Upper lobe of left lung (tissue), 4 donors: Measurements from ENCODE around the gene TCEAL8.

Source experiments
- CTCF ChIP-seq, 6 experiments: fragments of 450-650 bp in 4 of 6; fragments of 200-600 bp in 2 of 6; sonication (generic) in 2 of 6; IDR thresholded peaks; one replicate each; pipeline ENCODE4 v1.5.1; 2016 to 2019; ENCODE audit warnings: antibody characterized with exemption in 6 of 6
- POLR2A ChIP-seq, 4 donors: fragments of 450-650 bp; IDR thresholded peaks; one replicate each; pipeline ENCODE4 v1.5.1; 2016 to 2017; ENCODE audit warnings: antibody characterized with exemption in 4 of 4, mild to moderate bottlenecking in 2 of 4
- POLR2AphosphoS5 ChIP-seq, 2 donors: sonication (generic); formaldehyde crosslinking; IDR thresholded peaks; one replicate each; pipeline ENCODE4 v1.5.1; 2017; ENCODE audit warnings: antibody characterized with exemption in 2 of 2

- TF ChIP-seq CTCF (IDR thresholded peaks at IDR 0.05): no peak
- TF ChIP-seq POLR2A (IDR thresholded peaks at IDR 0.05): no peak
- no peak for TF ChIP-seq POLR2AphosphoS5 (IDR thresholded peaks at IDR 0.05)
Measured at GRCh38 chrX:103275947-103276567, 21.1 kb upstream of the TCEAL8 start.
